ENCODE measurements around the gene DDX1.

Gene DDX1

GRCh38 chr2:15618449-15618855 is 26.8 kb downstream of the DDX1 start:
- Histone ChIP-seq H3K79me1 (replicated peaks; ENCODE audit: low read length, poor library complexity, severe bottlenecking) (peaks cover 25% of the 10 kb centered on the region), H3K18ac (ENCODE audit: low read depth in 1 of 2, low read length in 2 of 2) (no peak overlapping the region), H3K4me3 (ENCODE audit: insufficient read depth in 1 of 2, low read depth in 1 of 2, low read length in 2 of 2) (no peak overlapping the region), H3K4me2 (ENCODE audit: low read length, poor library complexity, severe bottlenecking) (no peak overlapping the region), H3K27ac (ENCODE audit: low read length, poor library complexity, severe bottlenecking) (no peak overlapping the region), H4K91ac (ENCODE audit: low read length) (no peak overlapping the region), H3K4ac (ENCODE audit: low read depth in 1 of 2, low read length in 2 of 2) (no peak overlapping the region), H3K9ac (ENCODE audit: low read length) (no peak overlapping the region), H2BK15ac (ENCODE audit: low read depth, poor library complexity, severe bottlenecking) (no peak overlapping the region), H3K23ac (ENCODE audit: low read length in 2 of 2) (no peak overlapping the region), H2AFZ (ENCODE audit: low read depth, low read length) (no peak overlapping the region), H3K4me1 (ENCODE audit: control insufficient read depth, insufficient read depth, low read depth, low read length) (no peaks in the 10 kb centered on the region), H3K14ac (ENCODE audit: low read length in 2 of 2) (peak overlapping the region in 1 of 2 experiments; percentile 21), H2BK120ac (ENCODE audit: low read depth, low read length) (no peak overlapping the region), H2BK5ac (ENCODE audit: low read depth, low read length, poor library complexity, severe bottlenecking) (no peak overlapping the region), H3K36me3 (ENCODE audit: control insufficient read depth in 1 of 2, insufficient read depth in 2 of 2, low read depth in 1 of 2, low read length in 2 of 2) (peaks cover 29 to 96% of the 10 kb centered on the region in 2 experiments), H3K9me3 (ENCODE audit: control insufficient read depth, low read length) (no peaks in the 10 kb centered on the region), H4K8ac (ENCODE audit: low read length) (no peak overlapping the region), H2BK12ac (ENCODE audit: low read length in 2 of 2) (no peak overlapping the region), H2AK5ac (ENCODE audit: low read length, severe bottlenecking) (no peak overlapping the region), H3K27me3 (ENCODE audit: control insufficient read depth in 1 of 2, insufficient read depth in 1 of 2, low read length in 2 of 2) (no peaks in the 10 kb centered on the region)
- 98% methylated on average over 16 of the region's 16 CpGs for WGBS
- no peak for DNase-seq

- Histone ChIP-seq H3K36me3 (ENCODE audit: control insufficient read depth in 1 of 2, insufficient read depth in 2 of 2, low read depth in 1 of 2, low read length in 2 of 2) (peaks cover 25 to 97% of the 10 kb centered on the region in 2 experiments), H2BK5ac (ENCODE audit: low read depth, low read length, poor library complexity, severe bottlenecking) (no peak overlapping the region), H3K23ac (ENCODE audit: low read length in 2 of 2) (no peak overlapping the region), H3K27me3 (ENCODE audit: control insufficient read depth in 1 of 2, insufficient read depth in 1 of 2, low read length in 2 of 2) (no peaks in the 10 kb centered on the region), H4K91ac (ENCODE audit: low read length) (no peak overlapping the region), H3K27ac (ENCODE audit: low read length, poor library complexity, severe bottlenecking) (no peak overlapping the region), H3K4ac (ENCODE audit: low read depth in 1 of 2, low read length in 2 of 2) (no peak overlapping the region), H3K4me1 (ENCODE audit: control insufficient read depth, insufficient read depth, low read depth, low read length) (no peaks in the 10 kb centered on the region), H3K18ac (ENCODE audit: low read depth in 1 of 2, low read length in 2 of 2) (no peak overlapping the region), H3K4me2 (ENCODE audit: low read length, poor library complexity, severe bottlenecking) (no peak overlapping the region), H3K4me3 (ENCODE audit: insufficient read depth in 1 of 2, low read depth in 1 of 2, low read length in 2 of 2) (peak overlapping the region in 1 of 2 experiments; percentile 18), H2AFZ (ENCODE audit: low read depth, low read length) (no peak overlapping the region), H2AK5ac (ENCODE audit: low read length, severe bottlenecking) (no peak overlapping the region), H2BK12ac (ENCODE audit: low read length in 2 of 2) (no peak overlapping the region), H2BK15ac (ENCODE audit: low read depth, poor library complexity, severe bottlenecking) (peak overlapping the region; percentile 77), H3K9ac (ENCODE audit: low read length) (no peak overlapping the region), H4K8ac (ENCODE audit: low read length) (no peak overlapping the region), H3K79me1 (replicated peaks; ENCODE audit: low read length, poor library complexity, severe bottlenecking) (peaks cover 23% of the 10 kb centered on the region), H3K9me3 (ENCODE audit: control insufficient read depth, low read length) (no peaks in the 10 kb centered on the region), H2BK120ac (ENCODE audit: low read depth, low read length) (no peak overlapping the region), H3K14ac (ENCODE audit: low read length in 2 of 2) (no peak overlapping the region)
- WGBS = 97% methylated on average over 11 of the region's 11 CpGs
- DNase-seq = no peak
Measured at GRCh38 chr2:15619076-15619475, 27.4 kb downstream of the DDX1 start.

GRCh38 chr2:15619510-15619909 is 27.8 kb downstream of the DDX1 start:
- peaks cover 25 to 97% of the 10 kb centered on the region in 2 experiments for H3K36me3 ChIP-seq (ENCODE audit: control insufficient read depth in 1 of 2, insufficient read depth in 2 of 2, low read depth in 1 of 2, low read length in 2 of 2)
- H3K27ac ChIP-seq (ENCODE audit: low read length, poor library complexity, severe bottlenecking) = no peak overlapping the region
- H3K14ac ChIP-seq (ENCODE audit: low read length in 2 of 2) = no peak overlapping the region
- H3K9ac ChIP-seq (ENCODE audit: low read length) = no peak overlapping the region
- no peak overlapping the region for H3K4me3 ChIP-seq (ENCODE audit: insufficient read depth in 1 of 2, low read depth in 1 of 2, low read length in 2 of 2)
- no peaks in the 10 kb centered on the region for H3K27me3 ChIP-seq (ENCODE audit: control insufficient read depth in 1 of 2, insufficient read depth in 1 of 2, low read length in 2 of 2)
- H4K91ac ChIP-seq (ENCODE audit: low read length) = no peak overlapping the region
- H3K23ac ChIP-seq (ENCODE audit: low read length in 2 of 2) = no peak overlapping the region
- H3K79me1 ChIP-seq (replicated peaks; ENCODE audit: low read length, poor library complexity, severe bottlenecking) = peaks cover 21% of the 10 kb centered on the region
- H2BK15ac ChIP-seq (ENCODE audit: low read depth, poor library complexity, severe bottlenecking) = no peak overlapping the region
- no peak overlapping the region for H4K8ac ChIP-seq (ENCODE audit: low read length)
- 67% methylated on average over 3 of the region's 5 CpGs for WGBS
- H3K4me1 ChIP-seq (ENCODE audit: control insufficient read depth, insufficient read depth, low read depth, low read length) = no peaks in the 10 kb centered on the region
- no peak overlapping the region for H3K18ac ChIP-seq (ENCODE audit: low read depth in 1 of 2, low read length in 2 of 2)
- H2BK5ac ChIP-seq (ENCODE audit: low read depth, low read length, poor library complexity, severe bottlenecking) = no peak overlapping the region
- DNase-seq = no peak
- no peak overlapping the region for H3K4me2 ChIP-seq (ENCODE audit: low read length, poor library complexity, severe bottlenecking)
- no peaks in the 10 kb centered on the region for H3K9me3 ChIP-seq (ENCODE audit: control insufficient read depth, low read length)
- H2BK120ac ChIP-seq (ENCODE audit: low read depth, low read length) = no peak overlapping the region
- no peak overlapping the region for H3K4ac ChIP-seq (ENCODE audit: low read depth in 1 of 2, low read length in 2 of 2)
- no peak overlapping the region for H2BK12ac ChIP-seq (ENCODE audit: low read length in 2 of 2)
- H2AFZ ChIP-seq (ENCODE audit: low read depth, low read length) = no peak overlapping the region
- no peak overlapping the region for H2AK5ac ChIP-seq (ENCODE audit: low read length, severe bottlenecking)

- Histone ChIP-seq H3K23ac (ENCODE audit: low read length in 2 of 2) (no peak overlapping the region), H3K9ac (ENCODE audit: low read length) (no peak overlapping the region), H2BK15ac (ENCODE audit: low read depth, poor library complexity, severe bottlenecking) (no peak overlapping the region), H3K79me1 (replicated peaks; ENCODE audit: low read length, poor library complexity, severe bottlenecking) (peaks cover 20% of the 10 kb centered on the region), H3K4me2 (ENCODE audit: low read length, poor library complexity, severe bottlenecking) (no peak overlapping the region), H3K27ac (ENCODE audit: low read length, poor library complexity, severe bottlenecking) (no peak overlapping the region), H4K91ac (ENCODE audit: low read length) (no peak overlapping the region), H2BK12ac (ENCODE audit: low read length in 2 of 2) (no peak overlapping the region), H3K4me3 (ENCODE audit: insufficient read depth in 1 of 2, low read depth in 1 of 2, low read length in 2 of 2) (no peak overlapping the region), H3K14ac (ENCODE audit: low read length in 2 of 2) (no peak overlapping the region), H3K36me3 (ENCODE audit: control insufficient read depth in 1 of 2, insufficient read depth in 2 of 2, low read depth in 1 of 2, low read length in 2 of 2) (peaks cover 25 to 97% of the 10 kb centered on the region in 2 experiments), H3K27me3 (ENCODE audit: control insufficient read depth in 1 of 2, insufficient read depth in 1 of 2, low read length in 2 of 2) (no peaks in the 10 kb centered on the region), H2BK120ac (ENCODE audit: low read depth, low read length) (no peak overlapping the region), H3K9me3 (ENCODE audit: control insufficient read depth, low read length) (no peaks in the 10 kb centered on the region), H3K18ac (ENCODE audit: low read depth in 1 of 2, low read length in 2 of 2) (no peak overlapping the region), H2BK5ac (ENCODE audit: low read depth, low read length, poor library complexity, severe bottlenecking) (no peak overlapping the region), H2AFZ (ENCODE audit: low read depth, low read length) (no peak overlapping the region), H2AK5ac (ENCODE audit: low read length, severe bottlenecking) (no peak overlapping the region), H4K8ac (ENCODE audit: low read length) (no peak overlapping the region), H3K4ac (ENCODE audit: low read depth in 1 of 2, low read length in 2 of 2) (no peak overlapping the region), H3K4me1 (ENCODE audit: control insufficient read depth, insufficient read depth, low read depth, low read length) (no peaks in the 10 kb centered on the region)
- no peak for DNase-seq
- 97% methylated on average over 3 of the region's 4 CpGs for WGBS
Measured at GRCh38 chr2:15619938-15620337, 28.3 kb downstream of the DDX1 start.
